HCEC 1CT (cell line): ENCODE data around the gene SLC4A1.
A peak's percentile ranks its signal among the peaks of the same experiment; 100 is the strongest.

ENCODE experiments used
- DNase-seq: peaks from one replicate; pipeline ENCODE4 v3.0.0-alpha.2; 2017

The SLC4A1 gene

DNA sequence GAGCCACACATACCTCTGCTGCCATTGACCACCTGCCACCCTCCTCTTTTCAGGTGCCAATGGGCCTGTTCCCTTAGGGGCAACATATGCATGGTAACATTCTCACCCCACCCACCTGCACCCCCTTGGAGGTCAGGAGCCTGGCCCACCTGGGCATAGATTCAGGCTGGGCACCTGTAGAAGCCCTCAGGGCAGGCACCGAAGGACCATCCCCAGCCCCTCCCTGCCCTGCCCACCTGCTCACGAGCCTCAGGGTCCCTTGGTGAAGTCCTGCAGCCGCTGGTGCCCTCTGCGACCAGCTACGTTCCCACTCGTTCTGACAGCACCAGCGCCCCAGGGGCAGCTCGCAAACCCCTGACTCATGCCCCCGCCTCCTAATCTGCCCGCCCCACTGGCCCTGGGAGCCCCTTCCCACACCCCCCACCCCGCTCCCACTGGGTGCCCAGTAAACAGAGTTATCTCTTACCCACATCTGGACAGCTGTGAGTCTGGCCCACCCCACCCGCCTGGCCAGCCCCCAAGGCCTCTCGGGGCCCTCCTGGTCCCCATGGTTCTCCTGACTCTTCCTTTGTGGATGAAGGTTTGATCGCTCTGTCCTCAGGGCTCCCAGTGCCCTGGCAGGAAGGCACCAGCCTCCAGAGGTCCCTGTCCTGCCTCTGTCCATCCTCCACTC lies at the start of gene SLC4A1:
TSS of gene SLC4A1 (minus strand) at position 318 of the 673 bp plus-strand sequence. CDS start 5,269 bp downstream, outside the sequence.
- DNase-seq = no peak

GRCh38 chr17:44317545-44317944 lies 49.6 kb upstream of the SLC4A1 start:
- no peak for DNase-seq

- no peak for DNase-seq
Measured at GRCh38 chr17:44315760-44316731, 48.1 kb upstream of the SLC4A1 start.

GRCh38 chr17:44314869-44315661 lies 47.1 kb upstream of the SLC4A1 start:
- no peak for DNase-seq

DNA sequence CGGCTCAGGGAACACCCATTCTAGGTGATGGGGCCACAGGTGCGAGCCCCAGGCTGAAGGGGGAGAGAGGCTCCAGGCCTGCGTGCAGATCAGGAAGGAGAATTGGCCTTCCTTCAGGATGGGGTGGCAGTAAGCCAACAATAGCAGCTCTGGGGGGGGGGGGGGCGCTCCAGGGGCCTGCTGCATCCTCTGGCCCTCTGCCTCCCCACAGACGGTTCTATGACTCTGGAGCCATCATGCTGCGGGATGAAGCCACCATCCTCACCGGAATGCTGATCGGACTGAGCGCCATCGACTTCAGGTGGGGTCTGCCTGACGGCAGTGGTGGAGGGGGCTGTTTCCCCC lies 46.6 kb upstream of the SLC4A1 start:
- DNase-seq = no peak

DNA sequence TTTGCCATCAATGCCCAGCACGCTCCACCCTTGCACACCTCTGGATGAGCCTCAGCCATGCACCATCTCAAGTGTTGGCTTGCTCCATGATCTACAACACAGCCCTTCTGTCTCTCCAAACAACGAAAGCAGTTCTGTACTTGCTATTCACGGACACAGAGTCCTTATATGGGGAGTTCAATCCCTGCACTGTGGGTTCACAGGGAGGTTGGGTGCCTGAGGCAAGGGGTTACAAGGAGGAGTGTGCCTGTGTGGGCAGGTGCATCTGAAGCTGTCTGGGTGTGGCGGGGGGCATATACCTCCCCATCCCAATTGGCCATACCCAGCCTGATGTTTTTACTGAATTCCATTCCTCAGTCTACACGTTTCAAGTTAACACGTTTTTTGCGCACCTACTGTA lies 46.1 kb upstream of the SLC4A1 start:
- no peak for DNase-seq

GRCh38 chr17:44312396-44313104 lies 44.6 kb upstream of the SLC4A1 start:
- no peak for DNase-seq

DNA sequence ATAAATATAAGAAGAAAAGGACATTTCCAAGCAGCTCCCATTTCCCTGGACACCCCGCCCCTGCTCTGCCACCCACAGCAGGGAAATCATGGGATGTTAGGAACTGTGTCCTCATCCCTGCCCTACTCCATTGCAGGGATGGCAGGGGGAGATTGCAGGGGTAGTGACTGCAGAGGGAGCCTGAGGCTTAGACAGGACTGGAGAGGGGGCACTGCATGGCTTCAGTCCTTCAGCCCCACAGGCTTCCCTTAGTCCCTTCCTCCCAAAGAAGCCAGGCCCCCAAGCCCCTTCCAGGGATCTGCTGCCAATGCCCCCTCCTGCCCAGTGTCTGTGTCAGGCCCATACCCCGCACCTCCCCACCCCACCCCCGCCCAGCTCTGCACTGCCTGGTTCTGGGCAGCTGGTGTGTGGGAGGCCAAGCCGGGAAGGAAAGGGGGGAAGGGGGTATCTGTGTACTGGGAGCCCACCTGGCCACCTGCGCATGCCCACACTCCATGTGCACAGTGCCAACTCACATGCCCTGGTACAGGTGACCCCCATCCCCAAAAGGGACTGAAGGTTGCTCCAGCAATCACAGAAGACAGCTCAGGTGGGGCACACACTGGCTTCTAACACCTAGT lies 43.7 kb upstream of the SLC4A1 start:
- DNase-seq = no peak

- no peak for DNase-seq
Measured at GRCh38 chr17:44310609-44311376, 42.9 kb upstream of the SLC4A1 start.

DNA sequence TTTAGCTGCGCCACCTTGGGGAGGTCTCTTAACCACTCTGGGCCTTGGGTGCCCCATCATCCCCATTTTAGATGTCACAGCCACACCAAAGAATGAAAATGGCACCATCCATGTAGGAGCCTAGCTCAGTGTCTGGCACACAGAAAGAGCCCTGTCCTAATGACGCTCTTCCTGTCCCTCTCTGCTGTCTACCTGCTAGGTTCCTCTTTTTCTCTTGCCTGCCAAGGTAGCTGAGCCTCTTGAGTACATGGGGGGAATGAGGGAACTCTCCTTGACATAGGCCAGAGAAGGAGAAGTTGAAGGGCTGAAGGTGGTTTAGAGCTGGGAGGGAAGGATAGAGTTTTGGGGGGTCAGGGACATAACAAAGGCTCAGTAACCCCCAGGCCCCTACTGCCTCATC lies 42.3 kb upstream of the SLC4A1 start:
- DNase-seq = no peak

DNA sequence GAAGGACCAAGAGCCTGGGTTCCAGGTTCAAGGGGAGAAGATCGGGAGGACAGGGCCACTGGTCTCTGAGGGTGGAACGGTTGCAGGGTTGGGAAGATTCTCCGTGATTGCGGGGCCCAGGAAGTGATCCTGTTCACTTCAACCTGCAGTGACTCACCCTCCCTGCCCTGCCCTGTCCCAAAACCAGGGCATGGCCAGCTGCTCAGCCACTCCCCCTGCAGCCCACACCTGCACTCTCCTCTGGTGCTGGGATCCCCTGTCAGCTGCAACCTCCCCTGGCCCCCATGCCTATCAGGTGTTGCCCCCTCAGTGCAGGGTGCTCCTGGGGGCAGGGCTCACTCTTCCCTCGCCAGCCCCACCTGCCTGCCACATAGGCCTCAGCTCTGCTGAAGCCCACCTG lies 41.5 kb upstream of the SLC4A1 start:
- DNase-seq = no peak

- no peak for DNase-seq
Measured at GRCh38 chr17:44308865-44309264, 40.9 kb upstream of the SLC4A1 start.

- peak; percentile 50 for DNase-seq
Measured at GRCh38 chr17:44308320-44308818, 40.4 kb upstream of the SLC4A1 start, which contains the start of gene RUNDC3A. Gene RUNDC3A (plus strand): TSS chr17:44308601. CDS start chr17:44308833, 232 bp downstream.

DNA sequence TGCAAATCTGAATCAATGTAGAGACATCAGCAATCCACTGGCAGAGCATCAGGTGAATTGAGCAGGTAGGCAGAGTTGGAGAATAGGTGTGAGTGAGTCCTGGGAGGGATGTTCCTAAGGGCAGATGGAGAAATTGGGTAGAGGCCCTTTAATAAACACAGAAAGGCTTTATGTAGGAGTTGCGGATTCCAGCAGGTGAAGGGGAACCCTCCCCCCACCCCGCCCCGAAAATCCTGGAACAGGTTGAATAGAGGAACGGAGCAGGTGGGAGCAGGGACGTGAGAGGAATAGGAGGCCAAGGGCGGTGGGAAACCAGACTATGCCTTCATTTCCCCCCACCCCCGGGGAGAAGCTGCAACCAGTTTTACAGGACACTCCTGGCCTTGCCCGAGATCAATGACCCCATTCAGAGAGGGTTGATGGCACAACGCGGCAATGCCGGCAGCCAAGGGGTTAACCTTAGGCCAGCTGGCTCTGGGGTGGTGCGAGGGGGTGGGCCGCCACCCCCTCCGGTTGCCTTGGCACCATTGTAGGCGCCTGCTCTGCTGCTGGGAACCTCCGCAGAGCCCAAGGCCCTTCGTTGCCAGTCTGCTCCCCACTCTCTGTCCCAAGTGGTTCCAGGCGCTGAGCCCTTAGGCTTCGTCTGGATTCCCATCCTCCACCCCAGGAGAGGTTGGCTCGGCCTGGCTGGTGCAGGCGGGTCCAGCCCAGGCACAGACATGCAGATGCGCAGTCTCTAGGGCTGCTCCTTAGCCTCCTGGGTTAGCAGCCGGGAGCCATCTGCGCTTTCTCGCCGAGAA lies 39.7 kb upstream of the SLC4A1 start:
- peak; percentile 30 for DNase-seq

DNA sequence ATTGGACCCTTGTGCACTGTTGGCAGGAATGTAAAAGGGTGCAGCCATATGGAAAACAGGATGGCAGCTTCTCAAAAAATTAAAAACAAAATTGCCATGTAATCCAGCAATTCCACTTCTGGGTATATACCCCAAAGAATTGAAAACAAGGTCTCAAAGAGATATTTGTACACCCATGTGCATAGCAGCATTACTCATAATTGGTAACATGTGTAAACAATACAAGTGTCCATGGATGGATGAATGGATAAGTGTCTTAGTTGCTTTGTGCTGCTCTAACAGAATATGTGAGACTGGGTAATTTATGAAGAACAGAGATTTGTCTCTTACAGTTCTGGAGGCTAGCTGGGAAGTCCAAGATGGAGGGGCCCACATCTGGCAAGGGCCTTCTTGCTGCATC lies 36.7 kb upstream of the SLC4A1 start:
- DNase-seq = no peak

DNA sequence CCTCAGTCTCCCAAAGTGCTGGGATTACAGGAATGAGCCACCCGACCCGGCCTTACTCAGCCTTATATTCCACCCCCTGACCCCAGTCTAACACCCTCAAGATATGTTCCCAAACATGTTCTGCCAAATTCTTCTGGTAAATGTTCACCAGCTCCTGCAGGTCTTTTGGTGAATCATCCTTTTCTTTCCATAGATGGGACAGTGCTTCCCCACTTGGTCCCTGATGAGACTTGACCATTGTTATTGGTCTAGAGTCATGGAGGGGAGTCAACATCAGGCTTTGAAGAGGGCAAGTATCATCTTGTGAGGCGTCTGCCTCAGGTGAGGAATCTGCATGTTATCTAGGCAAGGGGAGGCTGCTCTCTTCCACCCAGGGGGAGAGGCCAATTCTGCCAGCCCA lies 30.0 kb upstream of the SLC4A1 start:
- no peak for DNase-seq

DNA sequence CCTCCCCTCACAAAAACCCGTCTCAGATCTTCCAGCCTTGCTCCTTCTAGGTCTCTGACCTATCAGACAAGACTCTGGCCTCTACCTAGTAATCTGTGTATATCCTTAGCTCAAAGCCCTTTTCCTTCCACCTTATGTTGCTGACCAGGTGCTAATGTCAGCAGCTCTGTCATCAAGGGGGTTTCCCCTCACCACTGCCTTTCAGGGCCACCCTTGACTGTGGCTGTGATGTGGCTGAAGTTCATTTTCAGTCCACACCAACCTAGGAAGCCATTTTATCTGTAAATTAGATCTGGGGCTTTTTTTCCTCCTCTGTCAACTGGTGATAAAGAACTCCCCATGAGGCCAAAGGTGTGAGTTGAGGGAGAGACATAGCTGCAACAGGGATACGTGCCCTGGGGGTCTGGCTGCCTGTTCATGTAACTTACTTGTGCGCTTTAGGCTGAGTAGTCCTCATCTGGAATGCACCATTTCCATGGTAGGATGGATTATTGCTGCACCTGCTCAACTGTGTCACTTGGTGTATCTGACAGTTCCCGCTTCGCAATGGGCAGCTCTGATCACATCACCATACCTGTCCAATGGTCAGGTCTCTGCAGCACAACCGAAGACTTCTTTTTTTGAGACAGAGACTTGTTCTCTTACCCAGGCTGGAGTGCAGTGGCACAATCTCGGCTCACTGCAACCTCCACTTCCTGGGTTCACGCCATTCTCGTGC lies 25.7 kb upstream of the SLC4A1 start:
- DNase-seq = no peak

GRCh38 chr17:44287651-44288050 lies 19.7 kb upstream of the SLC4A1 start:
- no peak for DNase-seq

GRCh38 chr17:44284024-44284400 lies 16.1 kb upstream of the SLC4A1 start:
- no peak for DNase-seq
